HEK293T (cell line): ENCODE data around the gene ZNF468.
A peak's percentile ranks its signal among the peaks of the same experiment; 100 is the strongest.
"Not testable (repeated sequence)": the region's sequence is repeated elsewhere in the genome, so short reads cannot be mapped to it uniquely, and the experiment has no call there.

ENCODE experiments used
- CTCF ChIA-PET: fragments of 350-600 bp; formaldehyde crosslinking; extraction: SDS; loops from one replicate; lab custom pipeline; 2021; ENCODE audit warnings: antibody characterized with exemption, inconsistent platforms; lab: Yijun Ruan, JAX
- POLR2A ChIA-PET: fragments of 350-600 bp; formaldehyde crosslinking; extraction: SDS; loops from one replicate; lab custom pipeline; 2020; ENCODE audit warnings: antibody characterized with exemption, inconsistent platforms; lab: Yijun Ruan, JAX
- DNase-seq: peaks from one replicate; pipeline ENCODE4 v3.0.0; 2012; ENCODE audit warnings: mixed read lengths; ENCODE audit errors: extremely low spot score
- ARNT ChIP-seq: fragments of 450-650 bp; IDR thresholded peaks from 2 replicates; pipeline ENCODE4 v1.6.1; 2017; ENCODE audit warnings: mild to moderate bottlenecking
- BHLHE40 ChIP-seq: fragments of 450-650 bp; IDR thresholded peaks from 2 replicates; pipeline ENCODE4 v1.6.1; 2016; ENCODE audit warnings: mild to moderate bottlenecking, moderate library complexity, borderline replicate concordance
- CTBP1 ChIP-seq: fragments of 450-650 bp; IDR thresholded peaks from 2 replicates; pipeline ENCODE4 v1.6.1; 2016; ENCODE audit warnings: borderline replicate concordance
- ELF4 ChIP-seq: fragments of 450-650 bp; IDR thresholded peaks from 2 replicates; pipeline ENCODE4 v1.6.1; 2017; ENCODE audit warnings: antibody characterized with exemption
- FOXA1 ChIP-seq: fragments of 450-650 bp; IDR thresholded peaks from 2 replicates; pipeline ENCODE4 v1.6.1; 2016; ENCODE audit warnings: mild to moderate bottlenecking
- FOXK2 ChIP-seq: fragments of 450-650 bp; IDR thresholded peaks from 2 replicates; pipeline ENCODE4 v1.6.1; 2016; ENCODE audit warnings: mild to moderate bottlenecking
- FOXM1 ChIP-seq: fragments of 450-650 bp; IDR thresholded peaks from 2 replicates; pipeline ENCODE4 v1.6.1; 2017; ENCODE audit warnings: mild to moderate bottlenecking, borderline replicate concordance
- HDGF ChIP-seq: fragments of 450-650 bp; IDR thresholded peaks from 2 replicates; pipeline ENCODE4 v1.6.1; 2017; ENCODE audit warnings: antibody characterized with exemption, borderline replicate concordance
- L3MBTL2 ChIP-seq: fragments of 450-650 bp; conservative IDR thresholded peaks from 2 replicates; pipeline ENCODE4 v1.6.1; 2016; ENCODE audit warnings: mild to moderate bottlenecking
- LEF1 ChIP-seq: fragments of 450-650 bp; IDR thresholded peaks from 2 replicates; pipeline ENCODE4 v1.6.1; 2017; ENCODE audit warnings: mild to moderate bottlenecking, borderline replicate concordance
- NFRKB ChIP-seq: fragments of 450-650 bp; IDR thresholded peaks from 2 replicates; pipeline ENCODE4 v1.6.1; 2016; ENCODE audit warnings: mild to moderate bottlenecking, moderate library complexity
- PKNOX1 ChIP-seq: fragments of 450-650 bp; IDR thresholded peaks from 2 replicates; pipeline ENCODE4 v1.6.1; 2016
- SP1 ChIP-seq: fragments of 450-650 bp; IDR thresholded peaks from 2 replicates; pipeline ENCODE4 v1.6.1; 2017
- SUZ12 ChIP-seq: fragments of 450-650 bp; IDR thresholded peaks from 2 replicates; pipeline ENCODE4 v1.6.1; 2016; ENCODE audit warnings: mild to moderate bottlenecking
- TARDBP ChIP-seq: fragments of 450-650 bp; IDR thresholded peaks from 2 replicates; pipeline ENCODE4 v1.6.1; 2016
- ZNF384 ChIP-seq: fragments of 450-650 bp; IDR thresholded peaks from 2 replicates; pipeline ENCODE4 v1.6.1; 2016

ZNF468 gene

GRCh38 chr19:52857378-52858191 lies at the start of gene ZNF468:
Gene ZNF468, minus strand, starts transcription at chr19:52857619. Its CDS starts 3,347 bp downstream, at chr19:52854272.
- POLR2A ChIA-PET, CTCF ChIA-PET: not testable (repeated sequence)
- DNase-seq: peak; percentile 29

GRCh38 chr19:52904052-52904780 lies 46.8 kb upstream of the ZNF468 start:
- CTCF ChIA-PET, POLR2A ChIA-PET, DNase-seq: not testable (repeated sequence)

GRCh38 chr19:52901842-52902241 lies 44.4 kb upstream of the ZNF468 start:
- no peak for DNase-seq
- no peak for TF ChIP-seq CTBP1
- TF ChIP-seq FOXA1: no peak
- no peak for TF ChIP-seq L3MBTL2
- ChIA-PET CTCF (no interaction called here), POLR2A (interaction anchor here (0.7 kb wide), 1 partner anchor 11 kb away, joined by 3 read pairs; no protein-coding TSS in a partner anchor)

GRCh38 chr19:52898596-52898995 lies 41.2 kb upstream of the ZNF468 start:
- CTCF ChIA-PET, DNase-seq, POLR2A ChIA-PET: not testable (repeated sequence)

- DNase-seq: no peak
- CTCF ChIA-PET: no interaction called here
- POLR2A ChIA-PET: no interaction called here
- no peak for TF ChIP-seq TARDBP
- no peak for TF ChIP-seq PKNOX1
- no peak for TF ChIP-seq SUZ12
- no peak for TF ChIP-seq FOXA1
- no peak for TF ChIP-seq L3MBTL2
Observed at GRCh38 chr19:52898101-52898500, 40.7 kb upstream of the ZNF468 start.

GRCh38 chr19:52897138-52897935 lies 39.9 kb upstream of the ZNF468 start, which contains the start of gene ZNF320:
Gene ZNF320, minus strand, starts transcription at chr19:52897635. Its CDS starts 7,380 bp downstream, at chr19:52890255.
- POLR2A ChIA-PET: no interaction called here
- TF ChIP-seq FOXK2: no peak
- TF ChIP-seq L3MBTL2: peak; percentile 56
- TF ChIP-seq SP1: no peak
- no peak for TF ChIP-seq HDGF
- TF ChIP-seq PKNOX1: peak; percentile 60
- TF ChIP-seq ARNT: no peak
- no peak for TF ChIP-seq ELF4
- TF ChIP-seq SUZ12: no peak
- TF ChIP-seq TARDBP: no peak
- DNase-seq: peak; percentile 90
- CTCF ChIA-PET: no interaction called here

GRCh38 chr19:52896431-52897137 lies 39.2 kb upstream of the ZNF468 start:
- POLR2A ChIA-PET: no interaction called here
- DNase-seq: peak; percentile 7
- CTCF ChIA-PET: no interaction called here
- TF ChIP-seq ARNT: no peak
- no peak for TF ChIP-seq ZNF384
- TF ChIP-seq HDGF: no peak
- no peak for TF ChIP-seq LEF1
- no peak for TF ChIP-seq NFRKB

GRCh38 chr19:52891336-52891735 lies 33.9 kb upstream of the ZNF468 start:
- CTCF ChIA-PET: no interaction called here
- DNase-seq: no peak
- TF ChIP-seq ARNT (no peak), FOXA1 (no peak), TARDBP (no peak), CTBP1 (no peak), ELF4 (no peak), FOXK2 (no peak), FOXM1 (no peak), HDGF (no peak), NFRKB (no peak), SP1 (no peak), PKNOX1 (no peak), L3MBTL2 (no peak), ZNF384 (no peak), BHLHE40 (no peak), SUZ12 (no peak), LEF1 (no peak)
- POLR2A ChIA-PET: interaction anchor here (0.6 kb wide), 1 partner anchor 11 kb away, joined by 3 read pairs; no protein-coding TSS in a partner anchor
